Thoracic aorta (tissue), 2 donors: ENCODE results near the gene OR2G2. TPM values are rescaled to one million over a fixed set of nuclear protein-coding genes. Genes with fewer than 3 reads are reported as not detected.

Experiments
- ATAC-seq: fragments of 150-250 bp; one replicate; pipeline ENCODE4 v1.8.0; 2017; ENCODE audit warnings: low read depth; ENCODE audit not compliant: insufficient number of reproducible peaks, low FRiP score
- DNase-seq: peaks from one replicate; pipeline ENCODE4 v3.0.0-alpha.2; 2020; ENCODE audit warnings: low spot score
- H3K27ac ChIP-seq, 2 donors: fragments of 200-600 bp; sonication (generic); 1 replicate in 1 of 2; 2 replicates in 1 of 2; pipeline ENCODE4 v1.5.1; 2016; ENCODE audit warnings: mild to moderate bottlenecking in 2 of 2, moderate library complexity in 2 of 2
- H3K27me3 ChIP-seq: fragments of 200-600 bp; sonication (generic); replicated peaks from 2 replicates; pipeline ENCODE4 v1.6.0; 2016; ENCODE audit warnings: mild to moderate bottlenecking; ENCODE audit not compliant: insufficient read depth
- H3K36me3 ChIP-seq: fragments of 200-600 bp; sonication (generic); one replicate; pipeline ENCODE4 v1.5.1; 2016
- H3K4me1 ChIP-seq, 2 donors: fragments of 200-600 bp; sonication (generic); 1 replicate in 1 of 2; 2 replicates in 1 of 2; pipeline versions ENCODE4 v1.5.1 to v1.6.0; 2016; ENCODE audit warnings: low read depth in 2 of 2, mild to moderate bottlenecking in 1 of 2; ENCODE audit not compliant: control insufficient read depth in 1 of 2
- H3K4me3 ChIP-seq: fragments of 200-600 bp; sonication (generic); 2 replicates; pipeline ENCODE4 v1.5.1; 2016; ENCODE audit warnings: mild to moderate bottlenecking
- H3K9me3 ChIP-seq: fragments of 200-600 bp; sonication (generic); 2 replicates; pipeline ENCODE4 v1.5.1; 2016
- CTCF ChIP-seq: fragments of 200-600 bp; sonication (generic); IDR thresholded peaks from one replicate; pipeline ENCODE4 v1.5.1; 2019; ENCODE audit warnings: antibody characterized with exemption
- total RNA-seq, 2 donors: library from RNA; depleted of rRNA; stranded (reverse); fragments of >200 nt; gene quantifications; one replicate each; pipeline versions ENCODE4 v1.1.0 to v1.2.3, GENCODE V29; 2016

The OR2G2 gene
- total RNA-seq = not detected

- Histone ChIP-seq H3K27me3 (no peaks in the 10 kb centered on the region), H3K4me1 (no peaks in the 10 kb centered on the region), H3K36me3 (no peaks in the 10 kb centered on the region), H3K9me3 (no peaks in the 10 kb centered on the region), H3K4me3 (no peak within 1 kb of the TSS), H3K27ac (no peak within 1 kb of the TSS)
- no peak for TF ChIP-seq CTCF
- DNase-seq = no peak
- no peak for ATAC-seq
Observed at GRCh38 chr1:247588060-247588459, at the start of gene OR2G2. TSS of gene OR2G2 (plus strand) at chr1:247588360. CDS start at chr1:247588360, 0 bp downstream.

- Histone ChIP-seq H3K27me3 (no peaks in the 10 kb centered on the region), H3K4me3 (no peak overlapping the region), H3K9me3 (no peaks in the 10 kb centered on the region), H3K27ac (no peak overlapping the region), H3K36me3 (no peaks in the 10 kb centered on the region), H3K4me1 (no peaks in the 10 kb centered on the region)
- TF ChIP-seq CTCF = no peak
- DNase-seq (no peak), ATAC-seq (no peak)
Observed at GRCh38 chr1:247538561-247538960, 49.6 kb upstream of the OR2G2 start.

GRCh38 chr1:247539215-247539614 lies 48.9 kb upstream of the OR2G2 start:
- Histone ChIP-seq H3K4me3 (no peak overlapping the region), H3K27me3 (no peaks in the 10 kb centered on the region), H3K9me3 (no peaks in the 10 kb centered on the region), H3K27ac (no peak overlapping the region), H3K4me1 (no peaks in the 10 kb centered on the region), H3K36me3 (no peaks in the 10 kb centered on the region)
- no peak for TF ChIP-seq CTCF
- ATAC-seq (no peak), DNase-seq (no peak)

- no peak for TF ChIP-seq CTCF
- DNase-seq = no peak
- Histone ChIP-seq H3K9me3 (no peaks in the 10 kb centered on the region), H3K4me1 (no peaks in the 10 kb centered on the region), H3K27ac (no peak overlapping the region), H3K27me3 (no peaks in the 10 kb centered on the region), H3K4me3 (no peak overlapping the region), H3K36me3 (no peaks in the 10 kb centered on the region)
- no peak for ATAC-seq
Observed at GRCh38 chr1:247540581-247540980, 47.6 kb upstream of the OR2G2 start.

- H3K9me3 ChIP-seq = no peaks in the 10 kb centered on the region
- TF ChIP-seq CTCF = no peak
- ATAC-seq (no peak), DNase-seq (no peak)
- no peak overlapping the region for H3K4me3 ChIP-seq
- no peaks in the 10 kb centered on the region for H3K36me3 ChIP-seq
- H3K27me3 ChIP-seq = no peaks in the 10 kb centered on the region
- H3K4me1 ChIP-seq = no peaks in the 10 kb centered on the region
- H3K27ac ChIP-seq = no peak overlapping the region
Observed at GRCh38 chr1:247542811-247543210, 45.3 kb upstream of the OR2G2 start.
